H1 (cell line): ENCODE results near the gene HDAC9.

Source experiments
- ATF2 ChIP-seq: IDR thresholded peaks from 2 replicates; pipeline ENCODE4 v1.6.1; 2012; ENCODE audit warnings: low read length, inconsistent platforms
- CBX5 ChIP-seq: fragments of 300-800, 300-1000 bp; sonication (generic); IDR thresholded peaks from 2 replicates; pipeline ENCODE4 v1.7.1; 2016; ENCODE audit warnings: antibody characterized with exemption, low read length, low read depth
- CBX8 ChIP-seq: fragments of 300-800, 300-1000 bp; sonication (generic); IDR thresholded peaks from 2 replicates; pipeline ENCODE4 v1.7.1; 2016; ENCODE audit warnings: low read depth, low read length, borderline replicate concordance
- EP300 ChIP-seq, 2 experiments: IDR thresholded peaks; 1 replicate in 1 of 2; 2 replicates in 1 of 2; pipeline ENCODE4 v1.6.1; 2011 to 2012; ENCODE audit warnings: low read depth in 2 of 2, low read length in 2 of 2, mild to moderate bottlenecking in 2 of 2, borderline replicate concordance in 1 of 2, inconsistent platforms in 1 of 2, moderate library complexity in 1 of 2
- EZH2 ChIP-seq: fragments of 200-600 bp; sonication (generic); IDR thresholded peaks from 2 replicates; pipeline ENCODE4 v1.7.1; 2012; ENCODE audit warnings: low read depth, mild to moderate bottlenecking, moderate library complexity, low read length, inconsistent platforms; ENCODE audit not compliant: severe bottlenecking
- JUND ChIP-seq: IDR thresholded peaks from 2 replicates; pipeline ENCODE4 v1.6.1; 2011; ENCODE audit warnings: mild to moderate bottlenecking, improper control_type of control experiment, low read length
- PHF8 ChIP-seq: fragments of 200-600 bp; sonication (generic); conservative IDR thresholded peaks from 2 replicates; pipeline ENCODE4 v1.7.1; 2012; ENCODE audit warnings: low read depth, mild to moderate bottlenecking, inconsistent platforms, low read length, moderate library complexity
- POLR2AphosphoS5 ChIP-seq: IDR thresholded peaks from 2 replicates; pipeline ENCODE4 v1.6.1; 2011; ENCODE audit warnings: low read depth, low read length
- SAP30 ChIP-seq: fragments of 300-600 bp; sonication (generic); IDR thresholded peaks from 2 replicates; pipeline ENCODE4 v1.7.1; 2012; ENCODE audit warnings: low read length, moderate library complexity, mild to moderate bottlenecking, inconsistent platforms; ENCODE audit not compliant: insufficient read depth, insufficient replicate concordance
- SP4 ChIP-seq: IDR thresholded peaks from 2 replicates; pipeline ENCODE4 v1.6.1; 2012; ENCODE audit warnings: low read length, inconsistent platforms
- SUZ12 ChIP-seq: fragments of 200-600 bp; sonication (generic); IDR thresholded peaks from 2 replicates; pipeline ENCODE4 v1.6.1; 2012; ENCODE audit warnings: mild to moderate bottlenecking, inconsistent platforms, low read length, moderate library complexity, mixed read lengths
- TF ChIP-seq, protein P1 (sequence below), 3 experiments: IDR thresholded peaks; 1 replicate in 2 of 3; 2 replicates in 1 of 3; pipeline versions ENCODE4 v1.5.1 to v1.6.1; 2011; ENCODE audit warnings: low read length in 3 of 3, mild to moderate bottlenecking in 3 of 3, inconsistent platforms in 2 of 3, low read depth in 1 of 3, moderate library complexity in 1 of 3; ENCODE audit not compliant: insufficient read depth in 1 of 3; ENCODE audit errors: control extremely low read depth in 1 of 3

- no peak for TF ChIP-seq ATF2
- TF ChIP-seq, protein P1, sequence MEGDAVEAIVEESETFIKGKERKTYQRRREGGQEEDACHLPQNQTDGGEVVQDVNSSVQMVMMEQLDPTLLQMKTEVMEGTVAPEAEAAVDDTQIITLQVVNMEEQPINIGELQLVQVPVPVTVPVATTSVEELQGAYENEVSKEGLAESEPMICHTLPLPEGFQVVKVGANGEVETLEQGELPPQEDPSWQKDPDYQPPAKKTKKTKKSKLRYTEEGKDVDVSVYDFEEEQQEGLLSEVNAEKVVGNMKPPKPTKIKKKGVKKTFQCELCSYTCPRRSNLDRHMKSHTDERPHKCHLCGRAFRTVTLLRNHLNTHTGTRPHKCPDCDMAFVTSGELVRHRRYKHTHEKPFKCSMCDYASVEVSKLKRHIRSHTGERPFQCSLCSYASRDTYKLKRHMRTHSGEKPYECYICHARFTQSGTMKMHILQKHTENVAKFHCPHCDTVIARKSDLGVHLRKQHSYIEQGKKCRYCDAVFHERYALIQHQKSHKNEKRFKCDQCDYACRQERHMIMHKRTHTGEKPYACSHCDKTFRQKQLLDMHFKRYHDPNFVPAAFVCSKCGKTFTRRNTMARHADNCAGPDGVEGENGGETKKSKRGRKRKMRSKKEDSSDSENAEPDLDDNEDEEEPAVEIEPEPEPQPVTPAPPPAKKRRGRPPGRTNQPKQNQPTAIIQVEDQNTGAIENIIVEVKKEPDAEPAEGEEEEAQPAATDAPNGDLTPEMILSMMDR (IDR thresholded peaks at IDR 0.05; ENCODE audit: control extremely low read depth in 1 of 3, insufficient read depth in 1 of 3, low read depth in 1 of 3, low read length in 3 of 3): no peak
- TF ChIP-seq JUND: no peak
- TF ChIP-seq CBX8: no peak
- TF ChIP-seq SAP30: no peak
- TF ChIP-seq EP300 (IDR thresholded peaks at IDR 0.05; ENCODE audit: borderline replicate concordance in 1 of 2, low read depth in 2 of 2, low read length in 2 of 2): no peak
- no peak for TF ChIP-seq SP4
- no peak for TF ChIP-seq CBX5
- no peak for TF ChIP-seq POLR2AphosphoS5
- TF ChIP-seq SUZ12: no peak
- TF ChIP-seq PHF8: no peak
- TF ChIP-seq EZH2: no peak
These were observed 520.6 kb downstream of the HDAC9 start for GRCh38 chr7:19016140-19016539.
